ENCODE measurements around the gene SLC38A6.

Gene SLC38A6

GRCh38 chr14:60981633-60982455 lies 799 bp downstream of the SLC38A6 start:
- no peak for DNase-seq

GRCh38 chr14:60984196-60984595 lies 3.2 kb downstream of the SLC38A6 start:
- no peak for DNase-seq

- no peak for DNase-seq
Measured at GRCh38 chr14:60986500-60986899, 5.5 kb downstream of the SLC38A6 start.

GRCh38 chr14:60989599-60989998 lies 8.6 kb downstream of the SLC38A6 start:
- no peak for DNase-seq

- no peak for DNase-seq
Measured at GRCh38 chr14:60998617-60999016, 17.6 kb downstream of the SLC38A6 start.

- DNase-seq = no peak
Measured at GRCh38 chr14:60999536-60999935, 18.5 kb downstream of the SLC38A6 start.

GRCh38 chr14:61003571-61003970 lies 22.5 kb downstream of the SLC38A6 start:
- DNase-seq = no peak

GRCh38 chr14:61019537-61019936 lies 38.5 kb downstream of the SLC38A6 start:
- no peak for DNase-seq

GRCh38 chr14:61025251-61026223 lies 44.5 kb downstream of the SLC38A6 start:
- peak in 1 of 2 experiments; percentile 20 for DNase-seq

GRCh38 chr14:61026526-61026925 lies 45.5 kb downstream of the SLC38A6 start:
- no peak for DNase-seq

- DNase-seq = no peak
Measured at GRCh38 chr14:61031026-61031425, 50.0 kb downstream of the SLC38A6 start.

- no peak for DNase-seq
Measured at GRCh38 chr14:61033054-61033453, 52.0 kb downstream of the SLC38A6 start.

GRCh38 chr14:61033855-61034254 lies 52.8 kb downstream of the SLC38A6 start:
- DNase-seq = no peak

GRCh38 chr14:61034416-61035120 lies 53.5 kb downstream of the SLC38A6 start:
- DNase-seq = no peak

GRCh38 chr14:61037215-61037614 lies 56.2 kb downstream of the SLC38A6 start:
- DNase-seq = no peak

GRCh38 chr14:61041704-61042103 lies 60.7 kb downstream of the SLC38A6 start:
- no peak for DNase-seq

GRCh38 chr14:61042220-61042619 lies 61.2 kb downstream of the SLC38A6 start:
- DNase-seq = no peak

GRCh38 chr14:61043506-61043905 lies 62.5 kb downstream of the SLC38A6 start:
- no peak for DNase-seq

- DNase-seq = no peak
Measured at GRCh38 chr14:61047021-61047420, 66.0 kb downstream of the SLC38A6 start.

GRCh38 chr14:61048640-61049039 lies 67.6 kb downstream of the SLC38A6 start:
- DNase-seq = no peak

GRCh38 chr14:61050417-61050816 lies 69.4 kb downstream of the SLC38A6 start:
- no peak for DNase-seq

- DNase-seq = no peak
Measured at GRCh38 chr14:61051051-61051450, 70.0 kb downstream of the SLC38A6 start.

GRCh38 chr14:61051621-61052020 lies 70.6 kb downstream of the SLC38A6 start:
- DNase-seq = no peak

All from cerebellar nuclear complex (tissue), 1 donor.